ENCODE measurements around the gene AATK.
"Not testable (repeated sequence)": the region's sequence is repeated elsewhere in the genome, so short reads cannot be mapped to it uniquely, and the experiment has no call there.

The AATK gene

GRCh38 chr17:81094509-81095382, 71.3 kb downstream of the AATK start:
- H3K4me3 ChIP-seq (ENCODE audit: low read depth, low read length), result no peak overlapping the region

- no peak overlapping the region for H3K4me3 ChIP-seq (ENCODE audit: low read depth, low read length)
Measured at GRCh38 chr17:81093619-81094508, 72.2 kb downstream of the AATK start.

GRCh38 chr17:81092518-81093095, 73.4 kb downstream of the AATK start:
- H3K4me3 ChIP-seq (ENCODE audit: low read depth, low read length), result no peak overlapping the region

- H3K4me3 ChIP-seq (ENCODE audit: low read depth, low read length), result no peak overlapping the region
Measured at GRCh38 chr17:81091774-81092517, 74.1 kb downstream of the AATK start.

GRCh38 chr17:81091154-81091553, 74.9 kb downstream of the AATK start:
- no peak overlapping the region for H3K4me3 ChIP-seq (ENCODE audit: low read depth, low read length)

- H3K4me3 ChIP-seq (ENCODE audit: low read depth, low read length), result no peak overlapping the region
Measured at GRCh38 chr17:81090361-81091136, 75.5 kb downstream of the AATK start.

GRCh38 chr17:81086789-81087551, 79.1 kb downstream of the AATK start:
- no peak overlapping the region for H3K4me3 ChIP-seq (ENCODE audit: low read depth, low read length)

GRCh38 chr17:81085420-81085911, 80.6 kb downstream of the AATK start:
- H3K4me3 ChIP-seq (ENCODE audit: low read depth, low read length), result no peak overlapping the region

- H3K4me3 ChIP-seq (ENCODE audit: low read depth, low read length), result no peak overlapping the region
Measured at GRCh38 chr17:81084680-81085419, 81.2 kb downstream of the AATK start.

- no peak overlapping the region for H3K4me3 ChIP-seq (ENCODE audit: low read depth, low read length)
Measured at GRCh38 chr17:81083125-81083765, 82.8 kb downstream of the AATK start.

GRCh38 chr17:81082177-81083073, 83.6 kb downstream of the AATK start:
- no peak overlapping the region for H3K4me3 ChIP-seq (ENCODE audit: low read depth, low read length)

- no peak overlapping the region for H3K4me3 ChIP-seq (ENCODE audit: low read depth, low read length)
Measured at GRCh38 chr17:81081222-81082176, 84.5 kb downstream of the AATK start.

- no peak overlapping the region for H3K4me3 ChIP-seq (ENCODE audit: low read depth, low read length)
Measured at GRCh38 chr17:81080019-81080418, 86.0 kb downstream of the AATK start.

GRCh38 chr17:81078026-81078913, 87.8 kb downstream of the AATK start:
- not testable (repeated sequence) for H3K4me3 ChIP-seq (ENCODE audit: low read depth, low read length)
